ENCODE data around the gene ANKRD12.

DNA sequence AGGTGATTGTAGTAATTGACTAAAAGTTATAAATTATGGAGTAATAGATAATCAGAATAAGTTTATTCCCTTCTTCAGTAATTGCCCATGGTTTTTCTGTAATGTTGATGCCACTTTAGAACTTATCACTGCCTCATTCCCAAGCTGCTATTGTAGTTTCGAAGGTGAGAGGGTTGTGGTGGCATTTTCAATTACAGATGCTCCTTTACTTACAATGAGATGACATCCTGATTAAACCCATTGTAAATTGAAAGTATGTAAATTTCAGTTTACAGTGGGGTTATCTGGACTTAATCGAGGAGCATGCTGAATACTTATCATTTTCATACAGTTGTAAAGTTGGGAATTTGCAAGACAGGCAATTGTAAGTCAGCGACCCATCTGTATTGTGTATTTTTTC, 31.2 kb upstream of the ANKRD12 start:
- TF ChIP-seq, protein P1, sequence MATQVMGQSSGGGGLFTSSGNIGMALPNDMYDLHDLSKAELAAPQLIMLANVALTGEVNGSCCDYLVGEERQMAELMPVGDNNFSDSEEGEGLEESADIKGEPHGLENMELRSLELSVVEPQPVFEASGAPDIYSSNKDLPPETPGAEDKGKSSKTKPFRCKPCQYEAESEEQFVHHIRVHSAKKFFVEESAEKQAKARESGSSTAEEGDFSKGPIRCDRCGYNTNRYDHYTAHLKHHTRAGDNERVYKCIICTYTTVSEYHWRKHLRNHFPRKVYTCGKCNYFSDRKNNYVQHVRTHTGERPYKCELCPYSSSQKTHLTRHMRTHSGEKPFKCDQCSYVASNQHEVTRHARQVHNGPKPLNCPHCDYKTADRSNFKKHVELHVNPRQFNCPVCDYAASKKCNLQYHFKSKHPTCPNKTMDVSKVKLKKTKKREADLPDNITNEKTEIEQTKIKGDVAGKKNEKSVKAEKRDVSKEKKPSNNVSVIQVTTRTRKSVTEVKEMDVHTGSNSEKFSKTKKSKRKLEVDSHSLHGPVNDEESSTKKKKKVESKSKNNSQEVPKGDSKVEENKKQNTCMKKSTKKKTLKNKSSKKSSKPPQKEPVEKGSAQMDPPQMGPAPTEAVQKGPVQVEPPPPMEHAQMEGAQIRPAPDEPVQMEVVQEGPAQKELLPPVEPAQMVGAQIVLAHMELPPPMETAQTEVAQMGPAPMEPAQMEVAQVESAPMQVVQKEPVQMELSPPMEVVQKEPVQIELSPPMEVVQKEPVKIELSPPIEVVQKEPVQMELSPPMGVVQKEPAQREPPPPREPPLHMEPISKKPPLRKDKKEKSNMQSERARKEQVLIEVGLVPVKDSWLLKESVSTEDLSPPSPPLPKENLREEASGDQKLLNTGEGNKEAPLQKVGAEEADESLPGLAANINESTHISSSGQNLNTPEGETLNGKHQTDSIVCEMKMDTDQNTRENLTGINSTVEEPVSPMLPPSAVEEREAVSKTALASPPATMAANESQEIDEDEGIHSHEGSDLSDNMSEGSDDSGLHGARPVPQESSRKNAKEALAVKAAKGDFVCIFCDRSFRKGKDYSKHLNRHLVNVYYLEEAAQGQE (IDR thresholded peaks at IDR 0.05; ENCODE audit: borderline replicate concordance) = no peak
- TF ChIP-seq, protein P2, sequence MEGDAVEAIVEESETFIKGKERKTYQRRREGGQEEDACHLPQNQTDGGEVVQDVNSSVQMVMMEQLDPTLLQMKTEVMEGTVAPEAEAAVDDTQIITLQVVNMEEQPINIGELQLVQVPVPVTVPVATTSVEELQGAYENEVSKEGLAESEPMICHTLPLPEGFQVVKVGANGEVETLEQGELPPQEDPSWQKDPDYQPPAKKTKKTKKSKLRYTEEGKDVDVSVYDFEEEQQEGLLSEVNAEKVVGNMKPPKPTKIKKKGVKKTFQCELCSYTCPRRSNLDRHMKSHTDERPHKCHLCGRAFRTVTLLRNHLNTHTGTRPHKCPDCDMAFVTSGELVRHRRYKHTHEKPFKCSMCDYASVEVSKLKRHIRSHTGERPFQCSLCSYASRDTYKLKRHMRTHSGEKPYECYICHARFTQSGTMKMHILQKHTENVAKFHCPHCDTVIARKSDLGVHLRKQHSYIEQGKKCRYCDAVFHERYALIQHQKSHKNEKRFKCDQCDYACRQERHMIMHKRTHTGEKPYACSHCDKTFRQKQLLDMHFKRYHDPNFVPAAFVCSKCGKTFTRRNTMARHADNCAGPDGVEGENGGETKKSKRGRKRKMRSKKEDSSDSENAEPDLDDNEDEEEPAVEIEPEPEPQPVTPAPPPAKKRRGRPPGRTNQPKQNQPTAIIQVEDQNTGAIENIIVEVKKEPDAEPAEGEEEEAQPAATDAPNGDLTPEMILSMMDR (IDR thresholded peaks at IDR 0.05; ENCODE audit: poor library complexity, severe bottlenecking) = no peak
- TF ChIP-seq EP300 (conservative IDR thresholded peaks at IDR 0.05; ENCODE audit: poor library complexity, severe bottlenecking) = no peak
- TF ChIP-seq SMC3 (conservative IDR thresholded peaks at IDR 0.05; ENCODE audit: poor library complexity) = no peak
- no peak for TF ChIP-seq TAF1 (IDR thresholded peaks at IDR 0.05; ENCODE audit: low read depth)
- TF ChIP-seq POLR2AphosphoS5 (IDR thresholded peaks at IDR 0.05) = no peak
- TF ChIP-seq RAD21 (conservative IDR thresholded peaks at IDR 0.05) = no peak
- no peak for TF ChIP-seq EZH2 (IDR thresholded peaks at IDR 0.05; ENCODE audit: borderline replicate concordance, insufficient read depth, low read length, poor library complexity, severe bottlenecking)
- no peak for TF ChIP-seq MXI1 (conservative IDR thresholded peaks at IDR 0.05; ENCODE audit: poor library complexity, severe bottlenecking)

Data from neural cell (in vitro differentiated cells).